GM15510 (cell line): ENCODE results near the gene MAN2B2.

Experiments
- POLR2A ChIP-seq: IDR thresholded peaks from 3 replicates; pipeline ENCODE4 v1.6.1; 2011; ENCODE audit warnings: borderline replicate concordance; ENCODE audit not compliant: insufficient read length; ENCODE audit errors: extremely low read depth

MAN2B2 gene

GRCh38 chr4:6647169-6647568 is 72.2 kb downstream of the MAN2B2 start:
- TF ChIP-seq POLR2A, result no peak

GRCh38 chr4:6647582-6648230 is 72.7 kb downstream of the MAN2B2 start:
- TF ChIP-seq POLR2A, result no peak

GRCh38 chr4:6649216-6649615 is 74.2 kb downstream of the MAN2B2 start:
- TF ChIP-seq POLR2A, result no peak

GRCh38 chr4:6655924-6656323 is 80.9 kb downstream of the MAN2B2 start:
- no peak for TF ChIP-seq POLR2A

- no peak for TF ChIP-seq POLR2A
Observed at GRCh38 chr4:6657242-6658208, 82.5 kb downstream of the MAN2B2 start.

GRCh38 chr4:6658209-6658595 is 83.2 kb downstream of the MAN2B2 start:
- no peak for TF ChIP-seq POLR2A

GRCh38 chr4:6658597-6659075 is 83.6 kb downstream of the MAN2B2 start:
- no peak for TF ChIP-seq POLR2A

- TF ChIP-seq POLR2A, result no peak
Observed at GRCh38 chr4:6659897-6660296, 84.9 kb downstream of the MAN2B2 start.

GRCh38 chr4:6660430-6660829 is 85.4 kb downstream of the MAN2B2 start:
- no peak for TF ChIP-seq POLR2A

GRCh38 chr4:6662591-6662990 is 87.6 kb downstream of the MAN2B2 start:
- no peak for TF ChIP-seq POLR2A

GRCh38 chr4:6663596-6664393 is 88.8 kb downstream of the MAN2B2 start:
- no peak for TF ChIP-seq POLR2A

GRCh38 chr4:6665320-6665654 is 90.3 kb downstream of the MAN2B2 start:
- TF ChIP-seq POLR2A, result no peak

GRCh38 chr4:6668391-6668790 is 93.4 kb downstream of the MAN2B2 start:
- no peak for TF ChIP-seq POLR2A

GRCh38 chr4:6671648-6672047 is 96.7 kb downstream of the MAN2B2 start:
- TF ChIP-seq POLR2A, result no peak

- no peak for TF ChIP-seq POLR2A
Observed at GRCh38 chr4:6672131-6672530, 97.1 kb downstream of the MAN2B2 start.
